K562 treated with DMSO at 1 percent for 24 hours (cell line): ENCODE measurements around the gene AKR1C3. TPM values are rescaled to one million over a fixed set of nuclear protein-coding genes. Genes with fewer than 3 reads are reported as not detected.

Experiments used
- total RNA-seq: library from RNA; unstranded; fragments of 300-600 nt; gene quantifications from 2 replicates; pipeline ENCODE4 v1.2.3, GENCODE V29; 2022; ENCODE audit warnings: low read depth; ENCODE audit not compliant: insufficient read depth

Gene AKR1C3
- total RNA-seq, result 10.5 and 11.6 TPM in 2 replicates

GRCh38 chr10:5094265-5095205 lies at the start of gene AKR1C3:
TSS of gene AKR1C3 (plus strand) at chr10:5094414. CDS start at chr10:5094445, 31 bp downstream.

Other genes starting within 250 kb of the AKR1C3 start
- 55.7 and 64.2 TPM in 2 replicates for gene AKR1C1, start 131.0 kb upstream of the AKR1C3 start, total RNA-seq
- gene AKR1C2, start 90.6 kb upstream of the AKR1C3 start, total RNA-seq, result 33.1 and 40.4 TPM in 2 replicates
- not detected in 2 replicates for gene AKR1C8, start 90.7 kb downstream of the AKR1C3 start, total RNA-seq
- gene AKR1C4, start 102.4 kb downstream of the AKR1C3 start, total RNA-seq, result not detected in 2 replicates